LNCAP (cell line): ENCODE results near the gene ERVMER34-1.

Source experiments
- TF ChIP-seq, protein P1 (sequence below): fragments of 450-650 bp; IDR thresholded peaks from 2 replicates; pipeline ENCODE4 v1.5.1; 2017; ENCODE audit warnings: mild to moderate bottlenecking

ERVMER34-1 gene

DNA sequence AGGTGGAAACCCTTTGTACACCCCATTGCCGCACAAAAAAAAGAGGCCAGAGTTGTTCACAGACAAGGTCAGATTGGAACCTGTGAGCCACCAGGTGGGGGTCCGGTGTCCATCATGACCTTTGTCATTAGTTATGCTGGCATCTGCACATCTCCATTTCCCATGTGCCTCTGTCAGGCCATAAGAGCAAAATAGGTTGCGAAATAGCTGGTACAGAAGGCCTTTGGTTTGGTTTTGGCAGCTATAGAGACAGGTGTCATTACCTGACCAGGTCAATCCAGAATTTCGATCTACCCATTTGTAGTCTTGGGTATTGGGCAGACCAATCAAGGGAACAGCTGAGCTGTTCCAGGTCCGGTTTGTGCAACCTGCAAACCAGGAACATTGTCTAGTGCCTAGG, 6.6 kb downstream of the ERVMER34-1 start:
- TF ChIP-seq, protein P1, sequence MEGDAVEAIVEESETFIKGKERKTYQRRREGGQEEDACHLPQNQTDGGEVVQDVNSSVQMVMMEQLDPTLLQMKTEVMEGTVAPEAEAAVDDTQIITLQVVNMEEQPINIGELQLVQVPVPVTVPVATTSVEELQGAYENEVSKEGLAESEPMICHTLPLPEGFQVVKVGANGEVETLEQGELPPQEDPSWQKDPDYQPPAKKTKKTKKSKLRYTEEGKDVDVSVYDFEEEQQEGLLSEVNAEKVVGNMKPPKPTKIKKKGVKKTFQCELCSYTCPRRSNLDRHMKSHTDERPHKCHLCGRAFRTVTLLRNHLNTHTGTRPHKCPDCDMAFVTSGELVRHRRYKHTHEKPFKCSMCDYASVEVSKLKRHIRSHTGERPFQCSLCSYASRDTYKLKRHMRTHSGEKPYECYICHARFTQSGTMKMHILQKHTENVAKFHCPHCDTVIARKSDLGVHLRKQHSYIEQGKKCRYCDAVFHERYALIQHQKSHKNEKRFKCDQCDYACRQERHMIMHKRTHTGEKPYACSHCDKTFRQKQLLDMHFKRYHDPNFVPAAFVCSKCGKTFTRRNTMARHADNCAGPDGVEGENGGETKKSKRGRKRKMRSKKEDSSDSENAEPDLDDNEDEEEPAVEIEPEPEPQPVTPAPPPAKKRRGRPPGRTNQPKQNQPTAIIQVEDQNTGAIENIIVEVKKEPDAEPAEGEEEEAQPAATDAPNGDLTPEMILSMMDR = no peak

DNA sequence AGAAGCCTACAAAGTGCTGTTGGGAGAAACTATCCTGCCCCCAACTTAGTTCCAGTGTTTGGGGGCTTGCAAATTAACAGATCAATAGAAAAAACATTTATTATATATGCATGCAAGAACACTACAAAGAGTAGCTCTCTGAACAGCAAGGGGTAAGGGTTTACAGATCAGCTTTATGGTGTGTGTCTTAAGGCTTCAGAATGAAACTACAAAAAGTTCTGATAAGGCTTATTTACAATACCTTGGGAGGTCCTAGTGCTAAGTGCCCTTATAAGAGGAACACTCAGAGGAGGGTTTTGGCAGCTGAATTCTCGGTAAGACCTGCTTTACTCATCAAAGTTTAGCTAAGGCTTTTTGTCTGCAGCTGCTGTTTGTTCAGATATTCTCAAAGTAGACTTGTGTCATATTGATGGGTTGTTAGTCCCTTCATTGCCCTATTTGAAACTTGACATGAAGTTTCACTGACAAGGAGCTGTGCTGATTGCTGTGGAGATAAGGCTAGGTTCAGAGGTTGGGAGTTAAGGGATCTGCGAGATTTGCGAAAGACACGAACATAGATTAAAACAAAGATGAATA, 7.7 kb downstream of the ERVMER34-1 start:
- TF ChIP-seq, protein P1 = no peak

DNA sequence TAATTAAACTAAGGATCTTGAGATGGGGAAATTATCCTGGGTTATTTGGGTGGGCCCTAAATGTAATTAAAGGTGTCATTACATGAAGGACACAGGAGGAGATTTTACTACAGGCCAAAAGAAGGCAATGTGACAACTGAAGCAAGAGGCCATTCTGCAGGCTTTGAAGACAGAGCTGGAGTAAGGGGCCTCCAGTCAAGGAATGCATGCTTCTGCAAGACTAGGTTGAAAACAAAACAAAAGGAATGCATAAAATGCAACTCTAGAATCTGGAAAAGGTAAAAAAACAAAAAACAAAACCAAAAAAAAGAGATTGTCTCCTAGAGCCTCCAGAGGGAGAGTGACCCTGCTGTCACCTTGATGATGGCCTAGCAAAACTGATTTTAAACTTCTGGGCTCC, 21.6 kb downstream of the ERVMER34-1 start:
- TF ChIP-seq, protein P1 = no peak

DNA sequence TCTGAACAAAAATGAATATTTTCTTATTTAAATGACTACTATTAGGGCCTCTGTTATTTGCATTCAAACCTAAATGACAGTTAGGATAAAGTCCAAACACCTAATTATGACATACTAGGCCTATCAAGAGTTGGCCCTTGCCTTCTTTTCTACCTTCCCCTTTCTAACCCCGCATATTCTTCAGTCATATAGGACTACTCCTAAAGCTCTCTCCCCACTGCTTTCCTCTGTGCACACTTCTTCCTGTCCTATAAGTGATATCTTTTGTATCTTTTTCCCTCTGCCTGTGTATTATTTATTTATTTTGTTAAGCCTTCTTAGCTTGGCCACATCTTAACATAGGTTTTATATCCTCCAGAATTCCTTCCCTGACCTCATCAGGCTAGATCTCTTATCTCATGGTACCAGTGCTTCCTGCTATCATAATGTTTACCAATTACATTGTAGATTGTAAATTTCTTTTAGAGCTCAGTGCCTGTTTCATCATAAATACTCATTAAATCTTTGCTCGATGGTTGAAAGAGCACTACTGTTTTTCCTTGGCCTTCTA, 22.5 kb downstream of the ERVMER34-1 start:
- TF ChIP-seq, protein P1 = no peak

DNA sequence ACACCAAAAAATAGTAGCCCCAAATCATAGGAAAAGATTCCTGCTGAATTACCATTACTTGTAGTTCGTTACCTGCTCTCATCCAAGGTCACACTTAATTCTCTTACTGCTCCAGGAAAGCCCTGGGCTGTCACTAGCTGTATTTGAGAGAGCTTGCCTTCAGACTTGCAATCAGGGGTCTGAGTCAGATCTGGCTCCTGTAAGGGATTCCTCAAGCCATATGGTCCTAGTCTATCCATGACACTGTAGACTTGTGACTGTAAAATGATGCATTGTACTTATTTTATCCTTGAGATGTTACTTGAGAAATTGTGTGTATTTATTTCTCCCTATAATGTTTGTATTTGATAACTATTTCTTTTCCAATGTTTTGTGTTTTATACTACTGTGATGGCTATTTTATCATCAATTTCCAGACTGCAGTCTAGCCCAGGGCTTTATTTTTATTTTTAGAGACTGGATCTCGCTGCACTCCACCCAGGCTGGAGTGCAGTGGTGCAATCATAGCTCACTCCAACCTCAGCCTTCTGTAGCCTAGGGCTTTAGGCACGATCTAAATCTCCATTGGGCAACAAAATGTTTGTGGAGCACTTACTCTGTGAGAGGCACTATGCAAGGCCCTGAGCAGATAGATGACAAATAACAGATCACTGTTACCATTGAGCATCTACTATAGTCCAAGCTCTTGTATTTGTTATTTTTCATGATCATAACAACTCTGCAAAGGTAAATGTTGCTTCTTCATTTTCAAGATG, 24.2 kb downstream of the ERVMER34-1 start:
- TF ChIP-seq, protein P1 = no peak

DNA sequence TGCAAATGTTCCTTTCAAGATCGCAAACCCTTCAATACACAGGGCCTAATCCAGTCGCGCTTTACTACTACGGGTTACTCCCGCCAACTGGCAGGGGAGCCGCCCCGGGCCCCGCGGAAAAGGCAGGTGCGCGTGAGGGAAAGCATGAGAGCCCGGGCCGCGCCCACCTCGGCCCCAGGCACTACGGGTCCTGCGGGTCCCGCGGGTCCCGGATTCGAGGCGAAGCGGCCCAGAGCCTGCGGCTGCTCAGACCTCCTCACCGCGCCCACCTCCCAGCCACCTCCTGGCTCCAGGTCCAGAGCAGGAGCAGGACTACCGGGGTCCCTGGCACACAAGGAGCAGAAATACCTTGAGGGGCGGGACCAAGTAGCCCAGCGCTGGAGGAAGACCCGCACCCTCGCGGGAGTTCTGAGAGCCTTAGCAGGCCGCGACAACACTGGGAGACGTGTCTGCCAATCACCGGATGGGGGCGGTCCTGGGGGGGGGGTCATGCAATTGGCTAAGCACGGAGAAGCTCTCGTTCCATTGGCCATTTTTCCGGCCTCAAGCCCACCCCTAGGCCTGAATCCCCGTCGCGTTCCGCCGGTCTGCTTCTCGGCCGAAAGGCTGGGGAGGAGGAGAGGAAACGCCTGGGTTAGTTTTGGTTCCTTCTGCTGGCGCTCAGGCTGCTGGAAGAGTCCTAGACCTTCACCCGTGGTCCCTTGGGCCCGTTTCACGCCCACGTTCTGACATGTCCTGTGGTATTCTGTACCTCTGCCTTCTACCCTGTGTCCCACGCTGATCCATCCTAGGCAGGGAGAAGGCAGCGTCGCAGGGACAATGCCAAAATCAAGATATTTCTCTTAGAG, 29.0 kb downstream of the ERVMER34-1 start:
- TF ChIP-seq, protein P1 = no peak

DNA sequence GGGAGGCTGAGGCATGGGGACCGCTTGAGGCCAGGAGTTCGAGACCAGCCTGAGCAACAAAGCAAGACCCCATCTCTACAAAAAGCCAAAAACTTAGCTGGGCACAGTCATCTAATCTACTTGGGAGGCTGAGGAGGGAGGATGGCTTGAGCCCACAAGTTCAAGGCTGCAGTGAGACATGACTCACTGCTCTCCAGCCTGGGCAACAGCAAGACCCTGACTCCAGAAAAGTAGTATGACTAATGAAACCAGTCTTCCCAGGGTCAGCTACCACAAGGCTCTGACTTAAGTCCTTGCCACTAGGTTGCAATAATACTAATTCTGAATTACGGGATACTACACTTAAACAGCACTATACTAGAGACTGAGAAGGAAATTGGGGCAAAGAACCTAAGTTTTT, 33.1 kb downstream of the ERVMER34-1 start:
- TF ChIP-seq, protein P1 = no peak
